GM12873 (cell line): ENCODE data around the gene CYSRT1.

Experiments used
- TF ChIP-seq, protein P1 (sequence below): IDR thresholded peaks from 2 replicates; pipeline ENCODE4 v1.5.1; 2012; ENCODE audit warnings: low read depth, mild to moderate bottlenecking, moderate library complexity, low read length, control low read depth; ENCODE audit not compliant: insufficient read depth; ENCODE audit errors: missing control alignments

The CYSRT1 gene

GRCh38 chr9:137224830-137225694, at the start of gene CYSRT1:
TSS of gene CYSRT1 (plus strand) at chr9:137225174. CDS start at chr9:137225622, 448 bp downstream.
- TF ChIP-seq, protein P1, sequence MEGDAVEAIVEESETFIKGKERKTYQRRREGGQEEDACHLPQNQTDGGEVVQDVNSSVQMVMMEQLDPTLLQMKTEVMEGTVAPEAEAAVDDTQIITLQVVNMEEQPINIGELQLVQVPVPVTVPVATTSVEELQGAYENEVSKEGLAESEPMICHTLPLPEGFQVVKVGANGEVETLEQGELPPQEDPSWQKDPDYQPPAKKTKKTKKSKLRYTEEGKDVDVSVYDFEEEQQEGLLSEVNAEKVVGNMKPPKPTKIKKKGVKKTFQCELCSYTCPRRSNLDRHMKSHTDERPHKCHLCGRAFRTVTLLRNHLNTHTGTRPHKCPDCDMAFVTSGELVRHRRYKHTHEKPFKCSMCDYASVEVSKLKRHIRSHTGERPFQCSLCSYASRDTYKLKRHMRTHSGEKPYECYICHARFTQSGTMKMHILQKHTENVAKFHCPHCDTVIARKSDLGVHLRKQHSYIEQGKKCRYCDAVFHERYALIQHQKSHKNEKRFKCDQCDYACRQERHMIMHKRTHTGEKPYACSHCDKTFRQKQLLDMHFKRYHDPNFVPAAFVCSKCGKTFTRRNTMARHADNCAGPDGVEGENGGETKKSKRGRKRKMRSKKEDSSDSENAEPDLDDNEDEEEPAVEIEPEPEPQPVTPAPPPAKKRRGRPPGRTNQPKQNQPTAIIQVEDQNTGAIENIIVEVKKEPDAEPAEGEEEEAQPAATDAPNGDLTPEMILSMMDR, result no peak

- TF ChIP-seq, protein P1, result no peak
Observed at GRCh38 chr9:137175345-137175961, 49.5 kb upstream of the CYSRT1 start.

GRCh38 chr9:137176302-137177182, 48.4 kb upstream of the CYSRT1 start:
- TF ChIP-seq, protein P1, result peak; percentile 74

- TF ChIP-seq, protein P1, result no peak
Observed at GRCh38 chr9:137178201-137178938, 46.6 kb upstream of the CYSRT1 start.

DNA sequence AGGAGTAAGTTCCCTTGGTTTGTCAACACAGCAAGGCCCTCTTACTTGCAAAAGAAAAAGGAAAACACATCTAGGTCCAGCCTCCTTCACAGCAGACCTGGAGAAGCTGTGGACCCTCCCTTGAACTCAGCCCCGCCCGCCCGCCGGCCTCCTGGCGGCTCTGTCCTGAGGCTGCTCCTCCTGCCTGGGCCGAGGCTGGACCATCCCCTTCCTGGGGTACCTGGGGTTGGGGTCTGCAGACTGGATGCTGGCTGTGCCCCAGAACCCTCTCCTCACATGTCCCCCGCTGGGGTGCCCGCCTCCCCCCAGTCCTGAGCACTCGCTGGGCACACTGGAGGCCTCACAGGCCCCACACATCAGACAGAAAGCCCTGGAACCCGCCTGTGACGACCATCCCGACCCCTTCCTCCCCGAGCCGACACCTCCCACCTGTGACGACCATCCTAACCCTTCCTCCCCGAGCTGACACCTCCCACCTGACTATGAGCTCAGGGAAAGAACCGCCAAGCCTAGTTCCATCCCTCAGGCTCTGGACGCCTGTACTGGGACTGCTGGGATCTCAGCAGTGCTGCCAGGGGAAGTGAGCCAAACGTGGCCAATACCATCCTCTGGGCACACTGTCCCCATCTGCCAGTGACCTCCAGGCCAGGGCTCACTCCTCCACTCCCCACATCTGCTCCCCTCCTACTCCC, 45.9 kb upstream of the CYSRT1 start:
- TF ChIP-seq, protein P1, result no peak

DNA sequence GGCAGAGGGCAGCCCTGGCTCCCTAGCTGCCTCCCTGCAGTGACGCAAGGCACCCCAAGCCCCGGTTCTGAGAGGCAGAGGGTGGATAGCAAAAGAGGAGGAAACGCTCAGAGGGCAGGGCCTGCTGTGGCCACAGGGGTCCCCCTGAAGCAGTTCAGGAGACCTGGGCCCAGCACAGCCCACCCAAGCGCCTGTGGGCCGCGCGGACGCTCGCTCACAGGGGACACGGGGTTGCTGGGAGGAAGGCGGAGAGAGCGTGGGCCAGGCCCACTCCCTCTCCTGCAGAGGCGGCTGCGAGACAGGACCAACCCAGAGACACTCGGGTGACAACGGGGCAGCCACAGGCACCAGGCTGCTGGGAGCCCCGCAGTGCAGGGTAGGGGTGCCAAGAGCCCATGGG, 45.2 kb upstream of the CYSRT1 start:
- TF ChIP-seq, protein P1, result no peak
